ENCODE data around the gene TGM4. TPM values are rescaled to one million over a fixed set of nuclear protein-coding genes. Genes with fewer than 3 reads are reported as not detected.

TGM4 gene
- total and polyA plus RNA-seq, 9 of the 15 experiments (the other 6 are each of a cell fraction or from before 2014, with no cell fraction given) = not detected

DNA sequence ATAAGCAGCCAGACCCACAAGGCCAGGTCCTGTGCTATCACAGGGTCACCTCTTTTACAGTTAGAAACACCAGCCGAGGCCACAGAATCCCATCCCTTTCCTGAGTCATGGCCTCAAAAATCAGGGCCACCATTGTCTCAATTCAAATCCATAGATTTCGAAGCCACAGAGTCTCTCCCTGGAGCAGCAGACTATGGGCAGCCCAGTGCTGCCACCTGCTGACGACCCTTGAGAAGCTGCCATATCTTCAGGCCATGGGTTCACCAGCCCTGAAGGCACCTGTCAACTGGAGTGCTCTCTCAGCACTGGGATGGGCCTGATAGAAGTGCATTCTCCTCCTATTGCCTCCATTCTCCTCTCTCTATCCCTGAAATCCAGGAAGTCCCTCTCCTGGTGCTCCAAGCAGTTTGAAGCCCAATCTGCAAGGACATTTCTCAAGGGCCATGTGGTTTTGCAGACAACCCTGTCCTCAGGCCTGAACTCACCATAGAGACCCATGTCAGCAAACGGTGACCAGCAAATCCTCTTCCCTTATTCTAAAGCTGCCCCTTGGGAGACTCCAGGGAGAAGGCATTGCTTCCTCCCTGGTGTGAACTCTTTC lies 39.6 kb downstream of the TGM4 start:
- WGBS (ENCODE audit: insufficient coverage, low coverage, missing lambda C conversion rate) = 4% methylated on average over 4 of the region's 4 CpGs
- Histone ChIP-seq H3K79me2 (ENCODE audit: control insufficient read depth, insufficient read depth, low read length) (no peaks in the 10 kb centered on the region), H3K9me3 (replicated peaks; ENCODE audit: control insufficient read depth, insufficient read depth, low read depth, low read length) (no peaks in the 10 kb centered on the region), H3K4me2 (ENCODE audit: insufficient read depth, low read length) (no peak overlapping the region), H3K27me3 (ENCODE audit: control insufficient read depth in 2 of 2, insufficient read depth in 2 of 2, low read length in 2 of 2) (peaks cover 0 to 5% of the 10 kb centered on the region in 2 experiments; a peak in 1 of 5 replicates), H3K4me3 (no peak overlapping the region), H3K27ac (ENCODE audit: extremely low read depth, low read depth, low read length) (no peak overlapping the region), H3K36me3 (ENCODE audit: control insufficient read depth, insufficient read depth, low read length) (no peaks in the 10 kb centered on the region), H3K4me1 (replicated peaks in 1 of 2; ENCODE audit: control insufficient read depth in 2 of 2, insufficient read depth in 2 of 2, low read length in 2 of 2) (no peaks in the 10 kb centered on the region), H3K9me1 (ENCODE audit: control insufficient read depth, insufficient read depth, low read length) (no peaks in the 10 kb centered on the region), H4K20me1 (replicated peaks; ENCODE audit: control insufficient read depth, insufficient read depth, low read length) (no peaks in the 10 kb centered on the region), H2AFZ (ENCODE audit: low read depth, low read length) (no peak overlapping the region), H3K9ac (ENCODE audit: insufficient read depth in 1 of 2, low read depth in 2 of 2, low read length in 2 of 2) (no peak overlapping the region)
- intact Hi-C loops (cut with micrococcal nuclease) (loop anchor here (1.0 to 2.0 kb wide), 2 partner anchors 382 to 591 kb away; no protein-coding TSS in a partner anchor), in situ Hi-C loops (cut with MboI) (no loop called here)
- ChIA-PET CTCF (ENCODE audit: low intra/inter-chr PET ratio) (interaction anchor here (0.6 to 2.2 kb wide), 5 partner anchors 276 to 591 kb away, joined by 3 to 7 read pairs (median 4); no protein-coding TSS in a partner anchor), POLR2A (interaction anchor here (0.6 to 1.2 kb wide), 7 partner anchors 9 to 406 kb away, joined by 3 to 5 read pairs (median 3); partner anchors contain the start of genes KIAA1143 and KIF15)
- ATAC-seq (peak; percentile 93), FAIRE-seq (peak; percentile 95), DNase-seq (ENCODE audit: extremely low read depth in 1 of 4, low spot score in 3 of 4) (peak; percentile 81 to 85 (median 82))
- no TSS peak for BruUV-seq (replicated peaks)
- TF ChIP-seq NFE2 (IDR thresholded peaks at IDR 0.05; ENCODE audit: low read depth) = 0 out of 2 replicates have a peak, but pooled peaks have one; percentile 33
- no peak for TF ChIP-seq ZNF717 (CRISPR knock-in tag; IDR thresholded peaks at IDR 0.05)
- peak; percentile 88 for TF ChIP-seq SMC3 (conservative IDR thresholded peaks at IDR 0.05; ENCODE audit: insufficient read depth, low read depth, low read length)
- TF ChIP-seq HDAC1 (IDR thresholded peaks at IDR 0.05) = peak in 1 of 2 experiments; percentile 48; a peak in 2 of 4 replicates
- peak in 2 of 3 experiments; percentile 33 to 68 for TF ChIP-seq YY1 (IDR thresholded peaks at IDR 0.05; ENCODE audit: borderline replicate concordance in 1 of 3, control insufficient read depth in 1 of 3, extremely low read depth in 1 of 3, insufficient read depth in 3 of 3, insufficient read length in 1 of 3, insufficient replicate concordance in 2 of 3, low read depth in 1 of 3, low read length in 2 of 3)
- 0 out of 2 replicates have a peak, but pooled peaks have one; percentile 36 for TF ChIP-seq HCFC1 (IDR thresholded peaks at IDR 0.05; ENCODE audit: low read depth, low read length)
- 0 out of 2 replicates have a peak, but pooled peaks have one; percentile 3 for TF ChIP-seq MAFK (IDR thresholded peaks at IDR 0.05; ENCODE audit: low read length)
- TF ChIP-seq JUND (IDR thresholded peaks at IDR 0.05; ENCODE audit: borderline replicate concordance, low read depth, low read length) = 0 out of 2 replicates have a peak, but pooled peaks have one; percentile 6
- TF ChIP-seq JUND (tag; IDR thresholded peaks at IDR 0.05; ENCODE audit: borderline replicate concordance, low read depth, low read length) = no peak
- 0 out of 2 replicates have a peak, but pooled peaks have one; percentile 19 for TF ChIP-seq TCF3 (CRISPR knock-in tag; IDR thresholded peaks at IDR 0.05)
- TF ChIP-seq, protein P1, sequence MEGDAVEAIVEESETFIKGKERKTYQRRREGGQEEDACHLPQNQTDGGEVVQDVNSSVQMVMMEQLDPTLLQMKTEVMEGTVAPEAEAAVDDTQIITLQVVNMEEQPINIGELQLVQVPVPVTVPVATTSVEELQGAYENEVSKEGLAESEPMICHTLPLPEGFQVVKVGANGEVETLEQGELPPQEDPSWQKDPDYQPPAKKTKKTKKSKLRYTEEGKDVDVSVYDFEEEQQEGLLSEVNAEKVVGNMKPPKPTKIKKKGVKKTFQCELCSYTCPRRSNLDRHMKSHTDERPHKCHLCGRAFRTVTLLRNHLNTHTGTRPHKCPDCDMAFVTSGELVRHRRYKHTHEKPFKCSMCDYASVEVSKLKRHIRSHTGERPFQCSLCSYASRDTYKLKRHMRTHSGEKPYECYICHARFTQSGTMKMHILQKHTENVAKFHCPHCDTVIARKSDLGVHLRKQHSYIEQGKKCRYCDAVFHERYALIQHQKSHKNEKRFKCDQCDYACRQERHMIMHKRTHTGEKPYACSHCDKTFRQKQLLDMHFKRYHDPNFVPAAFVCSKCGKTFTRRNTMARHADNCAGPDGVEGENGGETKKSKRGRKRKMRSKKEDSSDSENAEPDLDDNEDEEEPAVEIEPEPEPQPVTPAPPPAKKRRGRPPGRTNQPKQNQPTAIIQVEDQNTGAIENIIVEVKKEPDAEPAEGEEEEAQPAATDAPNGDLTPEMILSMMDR (IDR thresholded peaks at IDR 0.05 in 2 of 3, conservative IDR thresholded peaks at IDR 0.05 in 1 of 3; ENCODE audit: insufficient read depth in 2 of 3, low read depth in 1 of 3, low read length in 3 of 3) = peak; percentile 88 to 92 (median 90)
- TF ChIP-seq RB1 (IDR thresholded peaks at IDR 0.05; ENCODE audit: low read depth) = 0 out of 2 replicates have a peak, but pooled peaks have one; percentile 40
- TF ChIP-seq CC2D1A (IDR thresholded peaks at IDR 0.05) = peak; percentile 53; the same call in 1 of the 2 replicates
- peak; percentile 71; the same call in 1 of the 2 replicates for TF ChIP-seq CBFB (CRISPR knock-in tag; IDR thresholded peaks at IDR 0.05)
- no peak for TF ChIP-seq MCM7 (IDR thresholded peaks at IDR 0.05)
- no peak for TF ChIP-seq HLTF (IDR thresholded peaks at IDR 0.05)
- TF ChIP-seq, protein P2, sequence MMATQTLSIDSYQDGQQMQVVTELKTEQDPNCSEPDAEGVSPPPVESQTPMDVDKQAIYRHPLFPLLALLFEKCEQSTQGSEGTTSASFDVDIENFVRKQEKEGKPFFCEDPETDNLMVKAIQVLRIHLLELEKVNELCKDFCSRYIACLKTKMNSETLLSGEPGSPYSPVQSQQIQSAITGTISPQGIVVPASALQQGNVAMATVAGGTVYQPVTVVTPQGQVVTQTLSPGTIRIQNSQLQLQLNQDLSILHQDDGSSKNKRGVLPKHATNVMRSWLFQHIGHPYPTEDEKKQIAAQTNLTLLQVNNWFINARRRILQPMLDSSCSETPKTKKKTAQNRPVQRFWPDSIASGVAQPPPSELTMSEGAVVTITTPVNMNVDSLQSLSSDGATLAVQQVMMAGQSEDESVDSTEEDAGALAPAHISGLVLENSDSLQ (IDR thresholded peaks at IDR 0.05) = peak; percentile 13; the same call in 1 of the 2 replicates
- TF ChIP-seq PHF21A (IDR thresholded peaks at IDR 0.05; ENCODE audit: borderline replicate concordance, low read depth) = no peak
- TF ChIP-seq KDM1A (IDR thresholded peaks at IDR 0.05) = peak; percentile 91 to 93
- no peak for TF ChIP-seq JUN (IDR thresholded peaks at IDR 0.05; ENCODE audit: borderline replicate concordance, low read depth, low read length)
- TF ChIP-seq JUN (CRISPR knock-in tag; IDR thresholded peaks at IDR 0.05; ENCODE audit: borderline replicate concordance) = 0 out of 2 replicates have a peak, but pooled peaks have one; percentile 27
